Ovary (tissue), 9 donors: ENCODE measurements around the gene SNX7. TPM values are rescaled to one million over a fixed set of nuclear protein-coding genes. Genes with fewer than 3 reads are reported as not detected.

Source experiments
- DNase-seq, 5 donors: peaks; one replicate each; pipeline ENCODE4 v3.0.0-alpha.2; 2019 to 2020
- H3K27ac ChIP-seq, 2 donors: fragments of 200-600 bp; one replicate each; pipeline versions ENCODE4 v1.5.1 to v1.8.0; 2019 to 2022
- H3K27me3 ChIP-seq: fragments of 200-600 bp; one replicate; pipeline ENCODE4 v1.8.0; 2022
- H3K36me3 ChIP-seq: fragments of 200-600 bp; sonication (generic); one replicate; pipeline ENCODE4 v1.5.1; 2019
- H3K4me1 ChIP-seq: one replicate; pipeline ENCODE4 v1.8.1; 2013; ENCODE audit warnings: mild to moderate bottlenecking, moderate library complexity; ENCODE audit not compliant: insufficient read depth
- H3K4me3 ChIP-seq: fragments of 200-600 bp; sonication (generic); one replicate; pipeline ENCODE4 v1.5.1; 2017
- H3K9me3 ChIP-seq, 2 donors: fragments of 200-600 bp in 1 of 2; sonication (generic) in 1 of 2; one replicate each; pipeline versions ENCODE4 v1.5.1 to v1.8.1; 2013 to 2019; ENCODE audit warnings: mild to moderate bottlenecking in 1 of 2, moderate library complexity in 1 of 2
- CTCF ChIP-seq, 3 donors: fragments of 450-650 bp in 2 of 3; fragments of 200-600 bp in 1 of 3; IDR thresholded peaks; one replicate each; pipeline versions ENCODE4 v1.5.1 to v1.8.0; 2016 to 2022; ENCODE audit warnings: antibody characterized with exemption in 3 of 3, mild to moderate bottlenecking in 1 of 3
- EP300 ChIP-seq: sonication (generic); formaldehyde crosslinking; IDR thresholded peaks from one replicate; pipeline ENCODE4 v1.6.1; 2017; ENCODE audit warnings: antibody characterized with exemption
- POLR2A ChIP-seq: fragments of 450-650 bp; IDR thresholded peaks from one replicate; pipeline ENCODE4 v1.6.1; 2017; ENCODE audit warnings: antibody characterized with exemption, mild to moderate bottlenecking, moderate library complexity
- WGBS, 3 donors: extraction: QIAGEN DNeasy Blood & Tissue Kit in 1 of 3; methylation state at CpG; one replicate each; pipeline versions ENCODE4 v1.1.5 to v1.1.7; 2013 to 2017; 5-methylcytosine and 5-hydroxymethylcytosine counted together
- intact Hi-C, 4 donors: fragments of 100-400 bp; cut with DNase I; formaldehyde crosslinking; loops; one replicate each; pipeline versions ENCODE4 v1.11.0 to v1.15.1; 2022 to 2023
- polyA plus RNA-seq, 2 donors: library from polyadenylated mRNA; stranded (reverse); fragments of 200-250 nt in 1 of 2; fragments of 350-450 nt in 1 of 2; fragmentation: Illumina TruSeq in 1 of 2; extraction: RNeasy Lipid Tissue Mini Kit (QIAGEN cat#74804) in 1 of 2; gene quantifications; one replicate each; pipeline ENCODE4 v1.2.3, GENCODE V29; 2013 to 2014
- total RNA-seq, 7 donors: library from RNA; depleted of rRNA in 2 of 7; stranded (reverse); fragments of >200 nt in 2 of 7; fragmentation: NEBNext Ultra II Directional in 3 of 7; extraction: Animal tissue kit (Norgen Biotek cat#: 25700) in 3 of 7; gene quantifications; one replicate each; pipeline versions ENCODE4 v1.1.0 to v1.2.4, GENCODE V29; 2016 to 2023
- donor health status: DM: no; HTN: no; CAD: no; lungs with moderate emphysema.
- donor health status: DM: no; HTN: no; CAD: no.
- donor health status: Bipolar disorder and iron deficiency.
- donor health status: DM: yes; HTN: yes; CAD: no.
- donor health status: DM: no; HTN: no; CAD: no.
- donor health status: DM: yes; HTN: yes; CAD: no.

The SNX7 gene
- total and polyA plus RNA-seq, 9 donors = 5.4 to 33.0 (median 11.7) TPM

GRCh38 chr1:98704971-98705370 lies 43.5 kb downstream of the SNX7 start:
- intact Hi-C loops = no loop called here
- DNase-seq = no peak
- H3K36me3 ChIP-seq = no peaks in the 10 kb centered on the region
- no peak for TF ChIP-seq CTCF (IDR thresholded peaks at IDR 0.05)
- no peak for TF ChIP-seq POLR2A
- no peak for TF ChIP-seq EP300
- no peak overlapping the region for H3K4me3 ChIP-seq
- H3K27ac ChIP-seq = no peak overlapping the region
- no peaks in the 10 kb centered on the region for H3K27me3 ChIP-seq
- H3K4me1 ChIP-seq = no peaks in the 10 kb centered on the region
- H3K9me3 ChIP-seq = no peaks in the 10 kb centered on the region
- 85 to 95% (median 93%) methylated on average over 1 of the region's 1 CpG for WGBS, 3 donors

- H3K27ac ChIP-seq = no peak overlapping the region
- 88 to 98% (median 92%) methylated on average over 2 of the region's 2 CpGs for WGBS, 3 donors
- H3K36me3 ChIP-seq = no peaks in the 10 kb centered on the region
- TF ChIP-seq CTCF (IDR thresholded peaks at IDR 0.05) (no peak), POLR2A (no peak), EP300 (no peak)
- intact Hi-C loops = no loop called here
- H3K4me3 ChIP-seq = no peak overlapping the region
- no peaks in the 10 kb centered on the region for H3K9me3 ChIP-seq
- no peaks in the 10 kb centered on the region for H3K4me1 ChIP-seq
- DNase-seq = no peak
- H3K27me3 ChIP-seq = no peaks in the 10 kb centered on the region
These were observed 44.1 kb downstream of the SNX7 start for GRCh38 chr1:98705591-98705990.

- WGBS, 3 donors = 86 to 88% (median 87%) methylated on average over 4 of the region's 4 CpGs
- H3K4me3 ChIP-seq = no peak overlapping the region
- H3K4me1 ChIP-seq = no peaks in the 10 kb centered on the region
- no peaks in the 10 kb centered on the region for H3K27me3 ChIP-seq
- no peaks in the 10 kb centered on the region for H3K9me3 ChIP-seq
- no peaks in the 10 kb centered on the region for H3K36me3 ChIP-seq
- intact Hi-C loops = no loop called here
- no peak for DNase-seq
- H3K27ac ChIP-seq = no peak overlapping the region
- TF ChIP-seq POLR2A = no peak
- no peak for TF ChIP-seq EP300
- TF ChIP-seq CTCF (IDR thresholded peaks at IDR 0.05) = no peak
These were observed 44.8 kb downstream of the SNX7 start for GRCh38 chr1:98706173-98706843.

GRCh38 chr1:98707556-98707955 lies 46.0 kb downstream of the SNX7 start:
- no peak for DNase-seq
- Histone ChIP-seq H3K36me3 (no peaks in the 10 kb centered on the region), H3K4me1 (no peaks in the 10 kb centered on the region), H3K9me3 (no peaks in the 10 kb centered on the region), H3K27me3 (no peaks in the 10 kb centered on the region), H3K27ac (no peak overlapping the region), H3K4me3 (no peak overlapping the region)
- TF ChIP-seq POLR2A = no peak
- intact Hi-C loops = no loop called here

GRCh38 chr1:98709906-98710305 lies 48.4 kb downstream of the SNX7 start:
- H3K4me3 ChIP-seq = no peak overlapping the region
- no peak for DNase-seq
- no peaks in the 10 kb centered on the region for H3K27me3 ChIP-seq
- intact Hi-C loops = no loop called here
- H3K9me3 ChIP-seq = no peaks in the 10 kb centered on the region
- H3K36me3 ChIP-seq = no peaks in the 10 kb centered on the region
- H3K4me1 ChIP-seq = no peaks in the 10 kb centered on the region
- 94 to 96% (median 95%) methylated on average over 3 of the region's 3 CpGs for WGBS, 3 donors
- no peak for TF ChIP-seq POLR2A
- TF ChIP-seq CTCF (IDR thresholded peaks at IDR 0.05) = no peak
- no peak for TF ChIP-seq EP300
- no peak overlapping the region for H3K27ac ChIP-seq
